GM18498 (cell line): ENCODE measurements around the gene CDC23.
"Not testable (repeated sequence)": the region's sequence is repeated elsewhere in the genome, so short reads cannot be mapped to it uniquely, and the experiment has no call there.

ENCODE experiments used
- ATAC-seq: cut with Tn5 transposase; IDR thresholded peaks from one replicate; pipeline ENCODE4 v1.9.1; 2021; ENCODE audit warnings: mild to moderate bottlenecking, moderate library complexity; ENCODE audit not compliant: unreplicated experiment

CDC23 gene

GRCh38 chr5:138148811-138149210 is 64.3 kb downstream of the CDC23 start:
- ATAC-seq = no peak

GRCh38 chr5:138143578-138143977 is 69.5 kb downstream of the CDC23 start:
- ATAC-seq = not testable (repeated sequence)

GRCh38 chr5:138141734-138142133 is 71.4 kb downstream of the CDC23 start:
- no peak for ATAC-seq

- ATAC-seq = no peak
Measured at GRCh38 chr5:138140268-138140667, 72.9 kb downstream of the CDC23 start.

GRCh38 chr5:138139781-138140090 is 73.4 kb downstream of the CDC23 start:
- ATAC-seq = no peak

- ATAC-seq = no peak
Measured at GRCh38 chr5:138138949-138139780, 74.0 kb downstream of the CDC23 start, which contains the start of gene NME5. NME5 (minus strand) TSS chr5:138139428; CDS start chr5:138138780, 648 bp downstream.
